SK-N-SH treated with all-trans-retinoic acid at 6 μM for 48 hours (cell line): Measurements from ENCODE around the gene PAQR5.

Experiments used
- ATAC-seq: fragments of 200-7000 bp; cut with Tn5 transposase; 3 replicates; pipeline ENCODE4 v1.9.1; 2020; ENCODE audit warnings: mild to moderate bottlenecking, moderate library complexity
- ARNTL ChIP-seq: fragments of 450-650 bp; formaldehyde crosslinking; IDR thresholded peaks from 2 replicates; pipeline ENCODE4 v1.5.0; 2020; ENCODE audit warnings: low read depth, mild to moderate bottlenecking, moderate library complexity, borderline replicate concordance
- BACH2 ChIP-seq: fragments of 250-450 bp; sonication (Bioruptor Pico); IDR thresholded peaks from 2 replicates; pipeline ENCODE4 v1.9.0; 2021; ENCODE audit warnings: mild to moderate bottlenecking, borderline replicate concordance
- CSDC2 ChIP-seq: fragments of 250-450 bp; sonication (Bioruptor Pico); IDR thresholded peaks from 2 replicates; pipeline ENCODE4 v1.5.0; 2020; ENCODE audit warnings: mild to moderate bottlenecking, moderate library complexity
- GLIS3 ChIP-seq: fragments of 250-450 bp; sonication (Bioruptor Pico); IDR thresholded peaks from 2 replicates; pipeline ENCODE4 v1.5.0; 2020; ENCODE audit warnings: mild to moderate bottlenecking, moderate library complexity
- OSR1 ChIP-seq: fragments of 250-450 bp; sonication (Bioruptor Pico); IDR thresholded peaks from 2 replicates; pipeline ENCODE4 v1.8.0; 2022; ENCODE audit warnings: moderate library complexity, mild to moderate bottlenecking, inconsistent platforms
- PPARA ChIP-seq: fragments of 250-450 bp; sonication (Bioruptor Pico); IDR thresholded peaks from 2 replicates; pipeline ENCODE4 v1.5.0; 2020; ENCODE audit warnings: mild to moderate bottlenecking, borderline replicate concordance
- RARB ChIP-seq: fragments of 250-450 bp; sonication (Bioruptor Pico); IDR thresholded peaks from 2 replicates; pipeline ENCODE4 v1.8.0; 2021; ENCODE audit warnings: mild to moderate bottlenecking, moderate library complexity
- SNAI2 ChIP-seq: fragments of 250-450 bp; sonication (Bioruptor Pico); IDR thresholded peaks from 2 replicates; pipeline ENCODE4 v1.5.0; 2020; ENCODE audit warnings: mild to moderate bottlenecking, moderate library complexity
- ZFP30 ChIP-seq: fragments of 450-650 bp; formaldehyde crosslinking; IDR thresholded peaks from 2 replicates; pipeline ENCODE4 v1.5.0; 2022; ENCODE audit warnings: mild to moderate bottlenecking, moderate library complexity
- ZNF565 ChIP-seq: fragments of 450-650 bp; formaldehyde crosslinking; conservative IDR thresholded peaks from 2 replicates; pipeline ENCODE4 v1.5.0; 2020; ENCODE audit warnings: low read depth, mild to moderate bottlenecking, moderate library complexity
- TF ChIP-seq, protein P1 (sequence below): fragments of 250-450 bp; sonication (Bioruptor Pico); IDR thresholded peaks from 2 replicates; pipeline ENCODE4 v1.8.0; 2020; ENCODE audit warnings: mild to moderate bottlenecking, moderate library complexity, borderline replicate concordance
- TF ChIP-seq, protein P2 (sequence below): fragments of 250-450 bp; sonication (Bioruptor Pico); IDR thresholded peaks from 2 replicates; pipeline ENCODE4 v1.5.0; 2020; ENCODE audit warnings: mild to moderate bottlenecking, moderate library complexity
- TF ChIP-seq, protein P3 (sequence below): fragments of 250-450 bp; sonication (Bioruptor Pico); IDR thresholded peaks from 2 replicates; pipeline ENCODE4 v1.8.0; 2021; ENCODE audit warnings: low read depth, mild to moderate bottlenecking, moderate library complexity, borderline replicate concordance
- TF ChIP-seq, protein P4 (sequence below): fragments of 250-450 bp; sonication (Bioruptor Pico); IDR thresholded peaks from 2 replicates; pipeline ENCODE4 v1.5.1; 2020; ENCODE audit warnings: low read depth, mild to moderate bottlenecking, moderate library complexity

Gene PAQR5

DNA sequence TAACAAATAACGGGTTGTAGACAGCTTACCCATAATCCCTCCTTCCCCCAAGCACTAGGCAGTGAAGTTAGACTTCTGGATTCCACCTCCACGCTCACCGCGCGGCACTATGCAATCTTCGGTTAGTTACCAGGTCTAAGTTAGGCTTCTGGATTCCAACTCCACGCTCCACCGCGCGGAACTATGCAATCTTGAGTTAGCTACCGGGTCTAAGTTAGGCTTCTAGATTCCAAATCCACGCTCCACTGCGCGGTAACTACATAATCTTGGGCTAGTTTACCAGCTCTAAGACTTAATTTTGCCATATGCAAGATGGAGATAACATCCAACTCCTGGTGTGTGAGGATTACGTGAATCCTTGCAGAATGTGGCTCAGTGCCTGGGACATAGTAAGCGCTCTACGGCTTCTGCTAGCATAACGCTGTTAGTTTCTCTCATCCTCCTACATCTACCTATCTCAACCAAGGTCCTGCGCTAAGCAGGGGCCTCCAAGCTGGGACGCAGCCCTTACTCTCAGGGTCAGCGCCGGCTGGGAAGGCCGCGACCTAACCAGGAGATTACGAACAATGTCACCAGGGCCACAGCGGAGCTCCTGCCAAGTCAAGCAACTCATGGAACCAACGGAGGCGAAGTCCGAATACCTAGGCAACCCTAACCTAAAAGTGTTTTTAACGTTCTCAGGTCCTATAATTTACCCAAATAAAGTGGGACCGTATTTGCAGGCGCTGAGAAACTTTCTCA is 153.4 kb downstream of the PAQR5 start:
- peak; percentile 56 for ATAC-seq
- TF ChIP-seq GLIS3 (CRISPR knock-in tag) (no peak), RARB (CRISPR knock-in tag) (no peak), OSR1 (CRISPR knock-in tag) (no peak), ARNTL (CRISPR knock-in tag) (no peak), CSDC2 (CRISPR knock-in tag) (0 out of 2 replicates have a peak, but pooled peaks have one; percentile 10), ZFP30 (CRISPR knock-in tag) (no peak)
- TF ChIP-seq, protein P1, sequence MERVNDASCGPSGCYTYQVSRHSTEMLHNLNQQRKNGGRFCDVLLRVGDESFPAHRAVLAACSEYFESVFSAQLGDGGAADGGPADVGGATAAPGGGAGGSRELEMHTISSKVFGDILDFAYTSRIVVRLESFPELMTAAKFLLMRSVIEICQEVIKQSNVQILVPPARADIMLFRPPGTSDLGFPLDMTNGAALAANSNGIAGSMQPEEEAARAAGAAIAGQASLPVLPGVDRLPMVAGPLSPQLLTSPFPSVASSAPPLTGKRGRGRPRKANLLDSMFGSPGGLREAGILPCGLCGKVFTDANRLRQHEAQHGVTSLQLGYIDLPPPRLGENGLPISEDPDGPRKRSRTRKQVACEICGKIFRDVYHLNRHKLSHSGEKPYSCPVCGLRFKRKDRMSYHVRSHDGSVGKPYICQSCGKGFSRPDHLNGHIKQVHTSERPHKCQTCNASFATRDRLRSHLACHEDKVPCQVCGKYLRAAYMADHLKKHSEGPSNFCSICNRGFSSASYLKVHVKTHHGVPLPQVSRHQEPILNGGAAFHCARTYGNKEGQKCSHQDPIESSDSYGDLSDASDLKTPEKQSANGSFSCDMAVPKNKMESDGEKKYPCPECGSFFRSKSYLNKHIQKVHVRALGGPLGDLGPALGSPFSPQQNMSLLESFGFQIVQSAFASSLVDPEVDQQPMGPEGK = no peak
- TF ChIP-seq, protein P2, sequence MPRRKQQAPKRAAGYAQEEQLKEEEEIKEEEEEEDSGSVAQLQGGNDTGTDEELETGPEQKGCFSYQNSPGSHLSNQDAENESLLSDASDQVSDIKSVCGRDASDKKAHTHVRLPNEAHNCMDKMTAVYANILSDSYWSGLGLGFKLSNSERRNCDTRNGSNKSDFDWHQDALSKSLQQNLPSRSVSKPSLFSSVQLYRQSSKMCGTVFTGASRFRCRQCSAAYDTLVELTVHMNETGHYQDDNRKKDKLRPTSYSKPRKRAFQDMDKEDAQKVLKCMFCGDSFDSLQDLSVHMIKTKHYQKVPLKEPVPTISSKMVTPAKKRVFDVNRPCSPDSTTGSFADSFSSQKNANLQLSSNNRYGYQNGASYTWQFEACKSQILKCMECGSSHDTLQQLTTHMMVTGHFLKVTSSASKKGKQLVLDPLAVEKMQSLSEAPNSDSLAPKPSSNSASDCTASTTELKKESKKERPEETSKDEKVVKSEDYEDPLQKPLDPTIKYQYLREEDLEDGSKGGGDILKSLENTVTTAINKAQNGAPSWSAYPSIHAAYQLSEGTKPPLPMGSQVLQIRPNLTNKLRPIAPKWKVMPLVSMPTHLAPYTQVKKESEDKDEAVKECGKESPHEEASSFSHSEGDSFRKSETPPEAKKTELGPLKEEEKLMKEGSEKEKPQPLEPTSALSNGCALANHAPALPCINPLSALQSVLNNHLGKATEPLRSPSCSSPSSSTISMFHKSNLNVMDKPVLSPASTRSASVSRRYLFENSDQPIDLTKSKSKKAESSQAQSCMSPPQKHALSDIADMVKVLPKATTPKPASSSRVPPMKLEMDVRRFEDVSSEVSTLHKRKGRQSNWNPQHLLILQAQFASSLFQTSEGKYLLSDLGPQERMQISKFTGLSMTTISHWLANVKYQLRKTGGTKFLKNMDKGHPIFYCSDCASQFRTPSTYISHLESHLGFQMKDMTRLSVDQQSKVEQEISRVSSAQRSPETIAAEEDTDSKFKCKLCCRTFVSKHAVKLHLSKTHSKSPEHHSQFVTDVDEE = 0 out of 2 replicates have a peak, but pooled peaks have one; percentile 27
- TF ChIP-seq, protein P3, sequence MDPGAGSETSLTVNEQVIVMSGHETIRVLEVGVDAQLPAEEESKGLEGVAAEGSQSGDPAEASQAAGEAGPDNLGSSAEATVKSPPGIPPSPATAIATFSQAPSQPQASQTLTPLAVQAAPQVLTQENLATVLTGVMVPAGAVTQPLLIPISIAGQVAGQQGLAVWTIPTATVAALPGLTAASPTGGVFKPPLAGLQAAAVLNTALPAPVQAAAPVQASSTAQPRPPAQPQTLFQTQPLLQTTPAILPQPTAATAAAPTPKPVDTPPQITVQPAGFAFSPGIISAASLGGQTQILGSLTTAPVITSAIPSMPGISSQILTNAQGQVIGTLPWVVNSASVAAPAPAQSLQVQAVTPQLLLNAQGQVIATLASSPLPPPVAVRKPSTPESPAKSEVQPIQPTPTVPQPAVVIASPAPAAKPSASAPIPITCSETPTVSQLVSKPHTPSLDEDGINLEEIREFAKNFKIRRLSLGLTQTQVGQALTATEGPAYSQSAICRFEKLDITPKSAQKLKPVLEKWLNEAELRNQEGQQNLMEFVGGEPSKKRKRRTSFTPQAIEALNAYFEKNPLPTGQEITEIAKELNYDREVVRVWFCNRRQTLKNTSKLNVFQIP (CRISPR knock-in tag) = no peak
- TF ChIP-seq, protein P4, sequence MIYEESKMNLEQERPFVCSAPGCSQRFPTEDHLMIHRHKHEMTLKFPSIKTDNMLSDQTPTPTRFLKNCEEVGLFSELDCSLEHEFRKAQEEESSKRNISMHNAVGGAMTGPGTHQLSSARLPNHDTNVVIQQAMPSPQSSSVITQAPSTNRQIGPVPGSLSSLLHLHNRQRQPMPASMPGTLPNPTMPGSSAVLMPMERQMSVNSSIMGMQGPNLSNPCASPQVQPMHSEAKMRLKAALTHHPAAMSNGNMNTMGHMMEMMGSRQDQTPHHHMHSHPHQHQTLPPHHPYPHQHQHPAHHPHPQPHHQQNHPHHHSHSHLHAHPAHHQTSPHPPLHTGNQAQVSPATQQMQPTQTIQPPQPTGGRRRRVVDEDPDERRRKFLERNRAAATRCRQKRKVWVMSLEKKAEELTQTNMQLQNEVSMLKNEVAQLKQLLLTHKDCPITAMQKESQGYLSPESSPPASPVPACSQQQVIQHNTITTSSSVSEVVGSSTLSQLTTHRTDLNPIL (CRISPR knock-in tag) = no peak

DNA sequence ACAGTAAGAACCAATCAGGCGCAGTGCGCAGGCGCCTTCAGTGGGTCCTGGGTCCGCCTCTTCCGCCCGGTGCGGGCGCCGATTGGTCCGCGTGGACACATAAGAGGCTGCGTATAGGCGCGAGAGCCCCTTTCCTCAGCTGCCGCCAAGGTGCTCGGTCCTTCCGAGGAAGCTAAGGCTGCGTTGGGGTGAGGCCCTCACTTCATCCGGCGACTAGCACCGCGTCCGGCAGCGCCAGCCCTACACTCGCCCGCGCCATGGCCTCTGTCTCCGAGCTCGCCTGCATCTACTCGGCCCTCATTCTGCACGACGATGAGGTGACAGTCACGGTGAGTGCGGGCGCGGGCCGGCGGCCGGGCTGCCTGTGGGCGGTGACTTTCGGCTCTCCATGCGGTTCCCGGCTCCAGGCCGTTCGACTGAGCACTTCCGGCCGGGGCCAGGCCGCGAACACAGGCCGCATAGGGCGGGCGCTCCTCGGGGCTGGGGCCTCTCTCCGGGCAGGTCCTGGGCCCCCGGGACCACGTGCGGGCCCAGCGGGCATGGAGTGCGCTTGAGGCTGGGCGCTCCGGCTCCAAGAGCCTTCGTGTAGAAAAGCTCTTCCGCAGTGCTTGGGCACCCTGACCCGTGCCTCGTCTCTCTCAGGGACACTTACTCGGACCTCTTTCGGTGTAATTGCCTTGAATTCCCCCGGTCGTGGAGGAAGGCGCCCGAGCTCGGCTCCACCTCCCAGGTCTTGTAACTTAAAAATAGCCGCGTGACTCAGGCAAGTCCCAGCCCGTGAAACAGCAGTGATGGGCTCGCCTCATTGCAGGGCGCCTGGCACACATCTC is 154.2 kb downstream of the PAQR5 start, which contains the start of gene RPLP1:
RPLP1 (plus strand) TSS at position 127 of the 830 bp plus-strand sequence; CDS start at position 258, 131 bp downstream.
- ATAC-seq = peak; percentile 85
- TF ChIP-seq, protein P3 (CRISPR knock-in tag) = no peak
- TF ChIP-seq, protein P1 = 0 out of 2 replicates have a peak, but pooled peaks have one; percentile 26
- TF ChIP-seq BACH2 (CRISPR knock-in tag) = no peak

DNA sequence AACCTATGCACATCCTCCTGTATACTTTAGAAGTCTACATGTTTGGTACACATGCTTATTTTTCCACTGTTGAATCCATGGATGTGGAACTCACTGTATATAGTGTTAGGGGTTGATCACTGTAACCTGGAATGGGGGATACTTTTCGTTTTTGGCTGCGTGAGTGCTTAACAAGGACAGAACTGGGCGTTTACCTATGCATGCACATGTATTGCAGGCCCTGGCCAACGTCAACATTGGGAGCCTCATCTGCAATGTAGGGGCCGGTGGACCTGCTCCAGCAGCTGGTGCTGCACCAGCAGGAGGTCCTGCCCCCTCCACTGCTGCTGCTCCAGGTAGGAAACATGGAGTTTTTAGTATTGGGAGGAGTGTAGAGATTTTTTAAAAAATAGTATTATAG is 156.2 kb downstream of the PAQR5 start:
- ATAC-seq = no peak
- no peak for TF ChIP-seq PPARA
- TF ChIP-seq ARNTL (CRISPR knock-in tag) = no peak
- no peak for TF ChIP-seq ZNF565
- TF ChIP-seq, protein P4 (CRISPR knock-in tag) = no peak
- TF ChIP-seq, protein P2 = no peak
- TF ChIP-seq RARB (CRISPR knock-in tag) = no peak
- TF ChIP-seq CSDC2 (CRISPR knock-in tag) = no peak
- TF ChIP-seq, protein P1 = no peak
- TF ChIP-seq SNAI2 = no peak
